Limb (tissue), 2 donors: Measurements from ENCODE around the gene TMEM63C.

Experiments
- DNase-seq, 2 donors: peaks; one replicate each; pipeline ENCODE4 v3.0.0-alpha.2; 2016; ENCODE audit errors: extremely low spot score in 2 of 2

Gene TMEM63C

GRCh38 chr14:77220246-77221017 is 38.8 kb downstream of the TMEM63C start:
- DNase-seq: no peak

GRCh38 chr14:77221241-77221871 is 39.8 kb downstream of the TMEM63C start:
- DNase-seq: no peak

- DNase-seq: no peak
Observed at GRCh38 chr14:77222546-77223225, 41.1 kb downstream of the TMEM63C start.

- DNase-seq: no peak
Observed at GRCh38 chr14:77224212-77224611, 42.6 kb downstream of the TMEM63C start.

- no peak for DNase-seq
Observed at GRCh38 chr14:77225254-77225653, 43.7 kb downstream of the TMEM63C start.

GRCh38 chr14:77225892-77226557 is 44.4 kb downstream of the TMEM63C start:
- no peak for DNase-seq

- DNase-seq: no peak
Observed at GRCh38 chr14:77228056-77228455, 46.5 kb downstream of the TMEM63C start.

GRCh38 chr14:77230914-77231313 is 49.3 kb downstream of the TMEM63C start:
- DNase-seq: no peak

GRCh38 chr14:77231721-77232120 is 50.1 kb downstream of the TMEM63C start:
- no peak for DNase-seq

GRCh38 chr14:77236814-77237213 is 55.2 kb downstream of the TMEM63C start:
- DNase-seq: no peak

- DNase-seq: no peak
Observed at GRCh38 chr14:77238356-77238755, 56.8 kb downstream of the TMEM63C start.

GRCh38 chr14:77238996-77239395 is 57.4 kb downstream of the TMEM63C start:
- DNase-seq: no peak

- DNase-seq: no peak
Observed at GRCh38 chr14:77239412-77239811, 57.8 kb downstream of the TMEM63C start.

GRCh38 chr14:77240336-77240915 is 58.8 kb downstream of the TMEM63C start:
- no peak for DNase-seq

GRCh38 chr14:77241955-77242354 is 60.4 kb downstream of the TMEM63C start:
- DNase-seq: no peak

GRCh38 chr14:77242752-77243151 is 61.2 kb downstream of the TMEM63C start:
- no peak for DNase-seq

GRCh38 chr14:77243853-77244252 is 62.3 kb downstream of the TMEM63C start:
- DNase-seq: no peak

GRCh38 chr14:77245820-77246219 is 64.2 kb downstream of the TMEM63C start:
- no peak for DNase-seq

- no peak for DNase-seq
Observed at GRCh38 chr14:77246784-77247183, 65.2 kb downstream of the TMEM63C start.

- no peak for DNase-seq
Observed at GRCh38 chr14:77248666-77249065, 67.1 kb downstream of the TMEM63C start.

GRCh38 chr14:77249286-77249685 is 67.7 kb downstream of the TMEM63C start:
- DNase-seq: no peak

GRCh38 chr14:77250927-77251326 is 69.3 kb downstream of the TMEM63C start:
- DNase-seq: no peak
